HG03378 (cell line): ENCODE measurements around the gene NR1I3.

ENCODE experiments used
- ATAC-seq: cut with Tn5 transposase; IDR thresholded peaks from one replicate; pipeline ENCODE4 v1.9.1; 2021; ENCODE audit warnings: mild to moderate bottlenecking, moderate library complexity; ENCODE audit not compliant: unreplicated experiment

The NR1I3 gene

GRCh38 chr1:161219078-161219892 is 18.7 kb downstream of the NR1I3 start:
- ATAC-seq = no peak

- no peak for ATAC-seq
Measured at GRCh38 chr1:161218301-161219077, 19.5 kb downstream of the NR1I3 start.

GRCh38 chr1:161217831-161218230 is 20.2 kb downstream of the NR1I3 start:
- no peak for ATAC-seq

GRCh38 chr1:161216945-161217712 is 20.9 kb downstream of the NR1I3 start:
- ATAC-seq = peak; percentile 88

- no peak for ATAC-seq
Measured at GRCh38 chr1:161215076-161215475, 22.9 kb downstream of the NR1I3 start, which contains the start of gene FCER1G. Gene FCER1G (plus strand): TSS chr1:161215295. CDS start chr1:161215322, 27 bp downstream.

GRCh38 chr1:161214369-161214768 is 23.6 kb downstream of the NR1I3 start:
- no peak for ATAC-seq

- no peak for ATAC-seq
Measured at GRCh38 chr1:161209790-161210409, 28.1 kb downstream of the NR1I3 start.

- ATAC-seq = no peak
Measured at GRCh38 chr1:161207173-161207572, 30.8 kb downstream of the NR1I3 start.

GRCh38 chr1:161206411-161207140 is 31.4 kb downstream of the NR1I3 start:
- ATAC-seq = no peak

- peak; percentile 86 for ATAC-seq
Measured at GRCh38 chr1:161201836-161202712, 35.9 kb downstream of the NR1I3 start, which contains the start of gene NDUFS2. Gene NDUFS2 (plus strand): TSS chr1:161202367. CDS start chr1:161202386, 19 bp downstream.

- no peak for ATAC-seq
Measured at GRCh38 chr1:161200992-161201835, 36.8 kb downstream of the NR1I3 start.

- ATAC-seq = no peak
Measured at GRCh38 chr1:161200421-161200991, 37.5 kb downstream of the NR1I3 start.

GRCh38 chr1:161199506-161200139 is 38.4 kb downstream of the NR1I3 start:
- no peak for ATAC-seq

- ATAC-seq = no peak
Measured at GRCh38 chr1:161198897-161199431, 39.0 kb downstream of the NR1I3 start, which contains the start of gene ADAMTS4. Gene ADAMTS4 (minus strand): TSS chr1:161199054. CDS start chr1:161198627, 427 bp downstream.

- ATAC-seq = no peak
Measured at GRCh38 chr1:161198194-161198896, 39.7 kb downstream of the NR1I3 start.

- ATAC-seq = no peak
Measured at GRCh38 chr1:161197560-161198193, 40.3 kb downstream of the NR1I3 start.
